BJ (cell line): ENCODE results near the gene NFS1. TPM values are rescaled to one million over a fixed set of nuclear protein-coding genes. Genes with fewer than 3 reads are reported as not detected.

ENCODE experiments used
- CTCF ChIA-PET: fragments of 350-600 bp; formaldehyde crosslinking; extraction: SDS; loops from one replicate; lab custom pipeline; 2021; ENCODE audit warnings: antibody characterized with exemption, inconsistent platforms; lab: Yijun Ruan, JAX
- POLR2A ChIA-PET: fragments of 300-600 bp; sonication (Branson Sonifier 250); formaldehyde crosslinking; extraction: SDS; loops from one replicate; lab custom pipeline; 2021; ENCODE audit warnings: antibody characterized with exemption; lab: Charles Lee
- DNase-seq: peaks from one replicate; pipeline ENCODE4 v3.0.0-alpha.2; 2011; ENCODE audit warnings: low read depth
- H3K27me3 ChIP-seq: 2 replicates; pipeline ENCODE4 v1.6.0; 2011; ENCODE audit warnings: low read length; ENCODE audit not compliant: control insufficient read depth, insufficient read depth
- H3K36me3 ChIP-seq: 2 replicates; pipeline ENCODE4 v1.5.1; 2011; ENCODE audit warnings: low read length; ENCODE audit not compliant: control insufficient read depth, insufficient read depth
- H3K4me3 ChIP-seq: 2 replicates; pipeline ENCODE4 v1.5.1; 2011; ENCODE audit warnings: low read depth, mild to moderate bottlenecking, control low read depth, low read length
- polyA plus RNA-seq: library from polyadenylated mRNA; depleted of rRNA; stranded (reverse); fragments of >200 nt; gene quantifications from 2 replicates; pipeline ENCODE4 v1.2.3, GENCODE V29; 2011
- TF ChIP-seq, protein P1 (sequence below): IDR thresholded peaks from 2 replicates; pipeline ENCODE4 v1.5.1; 2011; ENCODE audit warnings: low read depth, mild to moderate bottlenecking, control low read depth, inconsistent platforms, low read length, moderate library complexity; ENCODE audit not compliant: insufficient read depth

The NFS1 gene
- polyA plus RNA-seq, 1 experiment = 45.6 TPM

DNA sequence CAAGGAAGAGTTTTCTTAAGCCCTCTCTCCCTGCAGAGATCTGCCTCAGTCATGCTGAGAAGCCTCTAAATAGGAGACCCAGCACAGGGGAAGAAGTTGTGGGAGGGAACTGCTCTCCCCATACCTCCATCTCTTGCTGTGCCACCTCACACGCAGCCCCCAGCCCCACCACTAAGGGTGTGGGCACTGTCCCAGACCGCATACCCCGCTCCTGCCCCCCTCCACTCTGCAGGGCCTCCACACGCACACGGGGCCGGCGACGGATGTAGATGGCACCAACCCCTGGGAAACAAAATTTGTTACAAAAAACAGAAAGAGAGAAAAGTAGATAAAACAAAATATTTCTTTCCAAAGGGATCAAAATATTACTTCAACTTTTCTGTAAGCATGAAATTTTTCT is 24.2 kb downstream of the NFS1 start:
- POLR2A ChIA-PET = no interaction called here
- Histone ChIP-seq H3K4me3 (no peak overlapping the region), H3K36me3 (peaks cover 8% of the 10 kb centered on the region), H3K27me3 (no peaks in the 10 kb centered on the region)
- no peak for DNase-seq
- TF ChIP-seq, protein P1, sequence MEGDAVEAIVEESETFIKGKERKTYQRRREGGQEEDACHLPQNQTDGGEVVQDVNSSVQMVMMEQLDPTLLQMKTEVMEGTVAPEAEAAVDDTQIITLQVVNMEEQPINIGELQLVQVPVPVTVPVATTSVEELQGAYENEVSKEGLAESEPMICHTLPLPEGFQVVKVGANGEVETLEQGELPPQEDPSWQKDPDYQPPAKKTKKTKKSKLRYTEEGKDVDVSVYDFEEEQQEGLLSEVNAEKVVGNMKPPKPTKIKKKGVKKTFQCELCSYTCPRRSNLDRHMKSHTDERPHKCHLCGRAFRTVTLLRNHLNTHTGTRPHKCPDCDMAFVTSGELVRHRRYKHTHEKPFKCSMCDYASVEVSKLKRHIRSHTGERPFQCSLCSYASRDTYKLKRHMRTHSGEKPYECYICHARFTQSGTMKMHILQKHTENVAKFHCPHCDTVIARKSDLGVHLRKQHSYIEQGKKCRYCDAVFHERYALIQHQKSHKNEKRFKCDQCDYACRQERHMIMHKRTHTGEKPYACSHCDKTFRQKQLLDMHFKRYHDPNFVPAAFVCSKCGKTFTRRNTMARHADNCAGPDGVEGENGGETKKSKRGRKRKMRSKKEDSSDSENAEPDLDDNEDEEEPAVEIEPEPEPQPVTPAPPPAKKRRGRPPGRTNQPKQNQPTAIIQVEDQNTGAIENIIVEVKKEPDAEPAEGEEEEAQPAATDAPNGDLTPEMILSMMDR = no peak
- CTCF ChIA-PET = no interaction called here

DNA sequence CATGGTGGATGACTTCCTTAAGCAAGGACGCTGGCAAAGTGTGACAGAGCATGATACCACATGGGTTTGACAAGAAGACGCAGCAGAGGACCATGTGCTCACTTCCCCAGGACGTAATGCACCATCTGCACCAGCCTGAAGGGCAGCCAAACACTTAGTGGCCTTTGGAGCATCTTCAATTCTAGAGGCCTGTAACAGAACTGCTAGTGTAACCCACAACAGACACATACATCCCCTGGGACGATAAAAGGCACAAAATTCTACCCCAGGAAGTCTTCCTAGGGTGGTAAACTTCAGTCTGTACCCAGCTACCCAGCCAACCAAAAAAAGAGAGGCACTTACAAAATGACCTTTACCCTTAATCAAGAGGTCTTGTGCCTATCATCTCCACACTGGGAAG is 25.3 kb downstream of the NFS1 start:
- TF ChIP-seq, protein P1 = no peak
- Histone ChIP-seq H3K27me3 (no peaks in the 10 kb centered on the region), H3K36me3 (peaks cover 15% of the 10 kb centered on the region), H3K4me3 (no peak overlapping the region)
- CTCF ChIA-PET = no interaction called here
- POLR2A ChIA-PET = no interaction called here
- no peak for DNase-seq

DNA sequence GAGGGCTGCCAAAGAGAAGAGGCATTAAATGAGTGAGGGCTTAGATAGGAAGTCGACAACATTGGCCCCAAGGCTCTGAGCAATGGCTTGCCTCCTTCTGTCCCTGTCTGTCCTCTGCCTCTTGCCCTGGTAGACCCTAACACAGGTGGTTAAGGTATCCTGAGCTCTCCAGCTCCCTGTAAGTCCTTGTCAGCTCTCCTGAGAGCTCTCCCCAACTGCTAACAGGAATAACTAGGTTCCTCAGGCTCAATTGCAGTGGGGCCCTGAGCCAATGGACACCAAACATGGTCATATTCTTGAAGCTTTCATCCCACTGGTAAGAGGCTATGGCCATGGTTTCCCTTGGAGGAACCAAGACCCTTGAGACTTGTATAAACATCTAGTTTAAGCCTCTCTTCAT is 29.5 kb downstream of the NFS1 start:
- ChIA-PET POLR2A (no interaction called here), CTCF (no interaction called here)
- no peak for DNase-seq
- TF ChIP-seq, protein P1 = no peak
- Histone ChIP-seq H3K27me3 (no peaks in the 10 kb centered on the region), H3K36me3 (peaks cover 15% of the 10 kb centered on the region), H3K4me3 (no peak overlapping the region)

DNA sequence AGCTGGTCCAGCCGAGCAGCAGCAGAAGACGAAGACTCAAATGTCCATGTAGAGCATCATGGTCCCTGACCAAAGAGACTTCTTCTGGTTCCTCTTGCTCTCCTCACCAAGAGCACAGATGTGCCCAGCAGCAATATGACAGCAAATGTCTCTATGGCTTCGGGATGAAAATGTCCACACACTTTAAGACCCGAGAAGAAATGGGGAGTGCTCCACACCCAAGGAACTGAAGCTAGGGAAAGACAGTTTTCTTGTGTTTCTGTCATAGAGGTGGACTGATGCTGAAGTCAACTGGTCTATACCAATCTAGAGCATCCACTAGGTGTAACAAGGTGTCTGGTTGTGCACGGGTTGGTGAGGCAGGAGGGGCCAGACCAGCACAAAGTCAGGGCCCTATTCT is 29.9 kb downstream of the NFS1 start:
- TF ChIP-seq, protein P1 = no peak
- DNase-seq = no peak
- POLR2A ChIA-PET = no interaction called here
- Histone ChIP-seq H3K27me3 (no peaks in the 10 kb centered on the region), H3K4me3 (no peak overlapping the region), H3K36me3 (peaks cover 13% of the 10 kb centered on the region)
- CTCF ChIA-PET = no interaction called here

DNA sequence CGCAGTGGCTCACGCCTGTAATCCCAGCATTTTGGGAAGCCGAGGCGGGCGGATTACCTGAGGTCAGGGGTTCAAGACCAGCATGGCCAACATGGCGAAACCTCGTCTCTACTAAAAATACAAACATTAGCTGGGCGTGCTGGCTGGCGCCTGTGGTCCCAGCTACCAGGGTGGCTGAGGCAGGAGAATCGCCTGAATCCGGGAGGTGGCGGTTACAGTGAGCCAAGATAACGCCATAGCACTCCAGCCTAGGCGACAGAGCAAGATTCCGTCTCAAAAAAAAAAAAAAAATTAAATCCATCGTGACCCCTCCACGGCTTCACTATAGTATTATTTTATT is 33.2 kb downstream of the NFS1 start:
- no peak for DNase-seq
- POLR2A ChIA-PET = no interaction called here
- CTCF ChIA-PET = no interaction called here
- TF ChIP-seq, protein P1 = no peak
- peaks cover 9% of the 10 kb centered on the region for H3K36me3 ChIP-seq
- H3K27me3 ChIP-seq = no peaks in the 10 kb centered on the region
- no peak overlapping the region for H3K4me3 ChIP-seq
